PC-3 (cell line): ENCODE data around the gene NLGN1. TPM values are rescaled to one million over a fixed set of nuclear protein-coding genes. Genes with fewer than 3 reads are reported as not detected.

Experiments
- ATAC-seq: fragments of 200-7000 bp; cut with Tn5 transposase; 2 replicates; pipeline ENCODE4 v1.9.1; 2020; ENCODE audit warnings: mild to moderate bottlenecking, moderate library complexity
- BruUV-seq: library from RNA; stranded (reverse); fragments of 400-500 nt; replicated peaks from 2 replicates; lab custom pipeline; 2021; lab: Mats Ljungman, UMichigan
- CTCF ChIA-PET: fragments of 300-600 bp; sonication (Branson Sonifier 250); formaldehyde crosslinking; loops from one replicate; lab custom pipeline; 2022; ENCODE audit warnings: antibody characterized with exemption; lab: Charles Lee
- POLR2A ChIA-PET: fragments of 300-600 bp; sonication (Branson Sonifier 250); formaldehyde crosslinking; loops from one replicate; lab custom pipeline; 2022; ENCODE audit warnings: antibody characterized with exemption; ENCODE audit not compliant: unreplicated experiment; lab: Charles Lee
- DNase-seq: peaks from one replicate; pipeline ENCODE4 v3.0.0-alpha.2; 2015
- H2AFZ ChIP-seq: fragments of 300-600 bp; sonication (generic); 2 replicates; pipeline ENCODE4 v1.6.0; 2016; ENCODE audit warnings: antibody characterized with exemption, low read length
- H3F3A ChIP-seq: fragments of 300-600 bp; sonication (generic); one replicate; pipeline ENCODE4 v1.6.0; 2017; ENCODE audit warnings: antibody characterized with exemption, low read length, control low read depth, mild to moderate bottlenecking; ENCODE audit not compliant: unreplicated experiment
- H3K27ac ChIP-seq: fragments of 300-600 bp; sonication (generic); 2 replicates; pipeline ENCODE4 v1.5.1; 2016; ENCODE audit warnings: mild to moderate bottlenecking, low read length
- H3K27me3 ChIP-seq: fragments of 300-600 bp; sonication (generic); 2 replicates; pipeline ENCODE4 v1.6.1; 2016; ENCODE audit warnings: low read length, mixed read lengths
- H3K36me3 ChIP-seq: fragments of 300-600 bp; sonication (generic); 2 replicates; pipeline ENCODE4 v1.6.1; 2016; ENCODE audit warnings: low read depth, mixed run types, low read length, mixed read lengths
- H3K4me1 ChIP-seq: fragments of 300-600 bp; sonication (generic); 2 replicates; pipeline ENCODE4 v1.5.1; 2016; ENCODE audit warnings: low read length; ENCODE audit not compliant: insufficient read depth
- H3K4me2 ChIP-seq: fragments of 300-600 bp; sonication (generic); 2 replicates; pipeline ENCODE4 v1.6.0; 2016; ENCODE audit warnings: low read length
- H3K4me3 ChIP-seq: fragments of 300-600 bp; sonication (generic); 2 replicates; pipeline ENCODE4 v1.5.1; 2016; ENCODE audit warnings: mild to moderate bottlenecking, low read length, mixed read lengths
- H3K79me2 ChIP-seq: fragments of 300-600 bp; sonication (generic); 2 replicates; pipeline ENCODE4 v1.6.1; 2017; ENCODE audit warnings: low read length, mixed read lengths
- H3K9ac ChIP-seq: fragments of 300-600 bp; sonication (generic); 2 replicates; pipeline ENCODE4 v1.6.0; 2016; ENCODE audit warnings: mild to moderate bottlenecking, low read length
- H3K9me2 ChIP-seq: fragments of 300-600 bp; sonication (generic); replicated peaks from 2 replicates; pipeline ENCODE4 v1.6.1; 2016; ENCODE audit warnings: mixed run types, low read length, mixed read lengths
- H3K9me3 ChIP-seq: fragments of 300-600 bp; sonication (generic); 2 replicates; pipeline ENCODE4 v1.6.1; 2016; ENCODE audit warnings: low read length, mixed read lengths
- H4K20me1 ChIP-seq: fragments of 300-600 bp; sonication (generic); 2 replicates; pipeline ENCODE4 v1.6.1; 2016; ENCODE audit warnings: low read length, mixed read lengths
- EZH2 ChIP-seq: fragments of 300-600 bp; sonication (generic); IDR thresholded peaks from one replicate; pipeline ENCODE4 v1.6.1; 2017; ENCODE audit warnings: antibody characterized with exemption, mild to moderate bottlenecking, low read length; ENCODE audit not compliant: unreplicated experiment
- EZH2phosphoT487 ChIP-seq: fragments of 300-600 bp; sonication (generic); IDR thresholded peaks from 2 replicates; pipeline ENCODE4 v1.6.1; 2018; ENCODE audit warnings: mild to moderate bottlenecking, antibody characterized with exemption, low read length, borderline replicate concordance
- intact Hi-C: fragments of 100-400 bp; cut with micrococcal nuclease; formaldehyde crosslinking; loops from 2 replicates; pipeline ENCODE4 v1.9.0; 2023
- total RNA-seq: library from RNA; depleted of rRNA; stranded (reverse); fragments of >200 nt; gene quantifications from 2 replicates; pipeline ENCODE4 v1.2.3, GENCODE V29; 2014
- TF ChIP-seq, protein P1 (sequence below): fragments of 300-600 bp; sonication (generic); conservative IDR thresholded peaks from 2 replicates; pipeline ENCODE4 v1.5.1; 2017; ENCODE audit warnings: antibody characterized with exemption, low read depth, mild to moderate bottlenecking, low read length

The NLGN1 gene
- total RNA-seq, 1 experiment from 2014 or later: 0.77 TPM

DNA sequence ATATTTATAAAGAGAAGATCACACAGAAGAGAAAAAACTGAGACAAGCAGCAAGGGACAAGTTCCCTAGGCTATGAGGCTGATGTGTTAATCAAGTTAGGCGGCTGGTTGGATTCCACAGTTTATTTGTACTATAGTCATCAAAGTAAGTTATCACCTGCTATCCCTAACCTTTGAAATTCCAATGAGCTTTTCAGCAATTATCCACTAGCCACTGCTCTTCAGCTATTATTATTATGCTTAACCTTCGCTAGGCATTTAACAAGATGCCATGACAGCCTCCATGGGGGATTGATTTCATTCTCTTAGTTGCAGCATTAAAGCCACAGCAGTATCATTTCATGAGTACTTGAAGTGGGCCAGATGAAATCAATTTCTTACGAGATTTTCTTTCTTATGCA lies 762.1 kb downstream of the NLGN1 start:
- Histone ChIP-seq H3K9ac (no peak overlapping the region), H3K9me3 (0 out of 2 replicates have a peak, but pooled peaks cover 3% of the 10 kb centered on the region), H3K36me3 (no peaks in the 10 kb centered on the region), H3K9me2 (no peaks in the 10 kb centered on the region), H3K27me3 (no peaks in the 10 kb centered on the region), H3K27ac (no peak overlapping the region), H4K20me1 (no peaks in the 10 kb centered on the region), H3K4me1 (no peaks in the 10 kb centered on the region), H2AFZ (no peak overlapping the region), H3K4me2 (no peak overlapping the region), H3K79me2 (no peaks in the 10 kb centered on the region), H3K4me3 (no peak overlapping the region), H3F3A (no peaks in the 10 kb centered on the region)
- ATAC-seq (no peak), DNase-seq (no peak)
- BruUV-seq: no TSS peak
- intact Hi-C loops: no loop called here
- ChIA-PET CTCF (no interaction called here), POLR2A (no interaction called here)
- TF ChIP-seq EZH2 (no peak), EZH2phosphoT487 (no peak)
- TF ChIP-seq, protein P1, sequence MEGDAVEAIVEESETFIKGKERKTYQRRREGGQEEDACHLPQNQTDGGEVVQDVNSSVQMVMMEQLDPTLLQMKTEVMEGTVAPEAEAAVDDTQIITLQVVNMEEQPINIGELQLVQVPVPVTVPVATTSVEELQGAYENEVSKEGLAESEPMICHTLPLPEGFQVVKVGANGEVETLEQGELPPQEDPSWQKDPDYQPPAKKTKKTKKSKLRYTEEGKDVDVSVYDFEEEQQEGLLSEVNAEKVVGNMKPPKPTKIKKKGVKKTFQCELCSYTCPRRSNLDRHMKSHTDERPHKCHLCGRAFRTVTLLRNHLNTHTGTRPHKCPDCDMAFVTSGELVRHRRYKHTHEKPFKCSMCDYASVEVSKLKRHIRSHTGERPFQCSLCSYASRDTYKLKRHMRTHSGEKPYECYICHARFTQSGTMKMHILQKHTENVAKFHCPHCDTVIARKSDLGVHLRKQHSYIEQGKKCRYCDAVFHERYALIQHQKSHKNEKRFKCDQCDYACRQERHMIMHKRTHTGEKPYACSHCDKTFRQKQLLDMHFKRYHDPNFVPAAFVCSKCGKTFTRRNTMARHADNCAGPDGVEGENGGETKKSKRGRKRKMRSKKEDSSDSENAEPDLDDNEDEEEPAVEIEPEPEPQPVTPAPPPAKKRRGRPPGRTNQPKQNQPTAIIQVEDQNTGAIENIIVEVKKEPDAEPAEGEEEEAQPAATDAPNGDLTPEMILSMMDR: no peak

DNA sequence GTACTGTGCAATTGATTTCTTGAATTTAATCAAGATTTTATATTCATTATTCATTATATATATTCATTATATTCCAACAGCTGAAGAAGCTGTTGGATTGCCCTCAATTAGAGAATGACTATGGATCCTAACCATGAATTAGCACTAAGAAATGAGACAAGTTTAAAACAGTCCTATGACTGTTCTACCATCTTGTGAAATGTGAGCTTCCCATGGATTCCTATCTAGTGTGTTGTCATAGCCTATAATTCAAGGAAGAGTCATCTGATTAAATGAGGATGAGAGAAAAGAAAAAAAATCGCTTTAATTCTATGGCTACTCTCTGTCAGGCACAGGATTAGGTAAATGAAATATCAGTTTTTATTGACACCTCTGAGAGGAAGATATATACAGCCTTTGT lies 765.0 kb downstream of the NLGN1 start:
- H3K27ac ChIP-seq: no peak overlapping the region
- 0 out of 2 replicates have a peak, but pooled peaks cover 4% of the 10 kb centered on the region for H3K9me3 ChIP-seq
- intact Hi-C loops: no loop called here
- no peak for TF ChIP-seq EZH2phosphoT487
- TF ChIP-seq, protein P1: no peak
- no peaks in the 10 kb centered on the region for H3K36me3 ChIP-seq
- no peak overlapping the region for H2AFZ ChIP-seq
- DNase-seq (no peak), ATAC-seq (no peak)
- H3K27me3 ChIP-seq: no peaks in the 10 kb centered on the region
- no peaks in the 10 kb centered on the region for H3K4me1 ChIP-seq
- no TSS peak for BruUV-seq
- no peak overlapping the region for H3K9ac ChIP-seq
- no peaks in the 10 kb centered on the region for H3K9me2 ChIP-seq
- no peaks in the 10 kb centered on the region for H3K79me2 ChIP-seq
- ChIA-PET POLR2A (no interaction called here), CTCF (no interaction called here)
- no peak overlapping the region for H3K4me3 ChIP-seq
- no peak overlapping the region for H3K4me2 ChIP-seq
- H3F3A ChIP-seq: no peaks in the 10 kb centered on the region
- no peaks in the 10 kb centered on the region for H4K20me1 ChIP-seq

DNA sequence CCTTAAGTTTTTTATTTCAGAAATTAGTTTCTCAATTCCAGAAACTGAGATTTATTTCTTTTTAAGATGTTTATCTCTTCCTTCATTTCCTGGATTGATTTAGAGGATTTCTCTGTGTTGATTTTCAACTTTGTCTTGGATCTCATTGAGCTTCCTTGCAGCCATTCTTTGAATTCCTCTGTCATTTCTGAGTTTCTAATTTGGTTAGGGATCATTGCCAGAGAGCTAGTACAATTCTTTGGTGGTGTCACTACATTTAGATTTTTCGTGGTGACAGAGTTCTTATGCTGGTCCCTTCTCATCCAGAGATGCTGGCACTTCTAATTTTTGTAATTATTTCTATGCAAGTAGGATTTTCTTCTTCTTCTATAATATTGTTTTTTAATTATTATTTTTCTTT lies 770.5 kb downstream of the NLGN1 start:
- intact Hi-C loops: no loop called here
- no TSS peak for BruUV-seq
- H3K27ac ChIP-seq: no peak overlapping the region
- no peaks in the 10 kb centered on the region for H3K4me1 ChIP-seq
- no peaks in the 10 kb centered on the region for H3K36me3 ChIP-seq
- H3K9me2 ChIP-seq: no peaks in the 10 kb centered on the region
- ChIA-PET CTCF (no interaction called here), POLR2A (no interaction called here)
- no peaks in the 10 kb centered on the region for H4K20me1 ChIP-seq
- 0 out of 2 replicates have a peak, but pooled peaks cover 4% of the 10 kb centered on the region for H3K9me3 ChIP-seq
- ATAC-seq (no peak), DNase-seq (no peak)
- H2AFZ ChIP-seq: no peak overlapping the region
- no peaks in the 10 kb centered on the region for H3F3A ChIP-seq
- H3K79me2 ChIP-seq: no peaks in the 10 kb centered on the region
- TF ChIP-seq, protein P1: no peak
- TF ChIP-seq EZH2phosphoT487 (no peak), EZH2 (no peak)
- no peak overlapping the region for H3K4me3 ChIP-seq
- H3K9ac ChIP-seq: no peak overlapping the region
- H3K4me2 ChIP-seq: no peak overlapping the region
- no peaks in the 10 kb centered on the region for H3K27me3 ChIP-seq
